NCI-H1930 (cell line): ENCODE measurements around the gene SLC38A8.

Experiments used
- DNase-seq, 2 experiments: peaks; one replicate each; lab custom pipeline; 2025; lab: John Stamatoyannopoulos, UW

SLC38A8 gene

DNA sequence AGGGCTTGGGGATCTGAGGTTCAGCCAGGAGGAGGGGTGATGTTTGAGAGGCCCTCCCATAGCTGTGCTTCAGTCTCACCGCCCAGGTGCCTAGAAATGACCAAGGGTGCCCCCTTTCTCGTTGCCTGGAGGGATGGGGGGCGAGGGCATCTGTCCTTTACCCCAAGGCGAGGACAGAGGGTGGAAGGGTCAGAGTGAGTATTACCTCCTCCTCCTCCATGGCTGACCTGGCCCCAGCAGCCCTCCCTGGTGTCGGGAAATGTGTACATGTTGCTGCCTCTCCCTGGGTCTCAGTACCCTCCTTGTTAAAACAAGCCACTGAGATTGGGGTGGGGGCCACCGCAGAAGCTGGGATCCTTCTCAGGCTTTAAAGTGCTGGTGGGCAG, 72.2 kb downstream of the SLC38A8 start:
- no peak for DNase-seq

DNA sequence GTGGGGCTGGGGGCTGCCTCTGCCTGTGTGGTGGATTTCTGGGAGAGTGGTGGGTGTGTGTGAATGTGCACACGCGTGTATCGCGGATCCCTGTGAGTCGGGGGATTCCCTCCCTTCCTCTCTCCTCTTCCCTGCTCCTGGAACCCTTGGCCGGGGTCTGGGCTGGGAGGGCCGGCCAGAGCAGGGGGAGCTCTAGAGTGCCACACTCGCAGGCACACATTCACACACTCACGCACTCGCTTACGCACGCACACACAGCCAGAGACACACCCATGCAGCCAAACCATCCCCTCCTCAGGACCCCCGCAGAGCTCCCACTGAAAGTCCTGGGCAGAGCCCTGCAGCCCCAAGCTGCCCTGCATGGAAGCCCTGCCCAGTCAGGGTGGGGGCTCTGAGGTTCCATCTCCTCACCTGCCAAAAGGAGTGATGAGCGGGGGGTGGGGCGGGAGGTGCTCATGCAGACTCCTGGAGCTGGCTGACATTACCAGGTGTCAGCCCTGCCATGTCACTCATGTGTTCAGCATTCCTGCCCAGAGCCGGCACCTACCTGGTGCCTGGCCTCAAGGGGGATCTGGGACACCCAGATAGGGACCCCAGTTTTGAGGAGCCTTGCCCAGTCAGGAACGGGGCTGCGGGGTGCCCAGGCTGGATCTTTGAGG, 72.7 kb downstream of the SLC38A8 start:
- DNase-seq: no peak

DNA sequence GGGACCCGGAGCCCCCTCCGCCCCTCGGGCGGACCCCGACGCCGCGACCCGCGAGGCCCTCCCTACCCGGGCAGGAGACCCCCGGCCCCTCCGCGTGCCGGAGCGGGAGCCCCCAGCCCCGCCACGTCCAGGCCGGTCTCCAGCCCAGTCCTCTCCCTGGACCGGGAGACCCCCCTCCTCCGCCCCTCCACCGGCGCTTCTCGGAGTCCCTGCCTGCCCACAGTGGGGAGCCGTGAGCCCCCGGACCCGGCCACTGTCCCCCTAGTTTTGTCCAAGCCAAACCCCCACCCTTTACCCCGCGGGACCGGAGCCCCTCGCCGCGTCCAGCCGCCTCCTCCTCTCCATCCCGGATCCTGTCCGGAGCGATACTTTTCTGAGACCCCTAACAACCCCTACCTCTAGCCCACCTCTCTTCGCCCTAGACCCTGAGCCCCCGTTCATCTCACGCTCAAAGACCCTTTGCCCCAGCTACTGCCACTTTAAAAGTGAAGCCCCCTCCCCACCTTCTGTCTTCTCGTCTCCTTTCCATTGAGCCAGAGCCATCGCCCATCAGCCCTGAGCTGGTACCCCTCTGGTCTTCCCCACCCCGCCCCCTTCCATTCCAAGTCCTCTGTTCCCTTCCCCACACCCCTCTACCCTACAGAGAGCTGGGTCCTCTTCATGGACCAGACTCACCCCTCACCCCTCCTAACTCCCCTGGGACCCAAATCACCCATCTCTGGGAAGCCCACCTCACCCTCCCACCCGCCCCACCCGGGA, 73.5 kb downstream of the SLC38A8 start:
- no peak for DNase-seq

DNA sequence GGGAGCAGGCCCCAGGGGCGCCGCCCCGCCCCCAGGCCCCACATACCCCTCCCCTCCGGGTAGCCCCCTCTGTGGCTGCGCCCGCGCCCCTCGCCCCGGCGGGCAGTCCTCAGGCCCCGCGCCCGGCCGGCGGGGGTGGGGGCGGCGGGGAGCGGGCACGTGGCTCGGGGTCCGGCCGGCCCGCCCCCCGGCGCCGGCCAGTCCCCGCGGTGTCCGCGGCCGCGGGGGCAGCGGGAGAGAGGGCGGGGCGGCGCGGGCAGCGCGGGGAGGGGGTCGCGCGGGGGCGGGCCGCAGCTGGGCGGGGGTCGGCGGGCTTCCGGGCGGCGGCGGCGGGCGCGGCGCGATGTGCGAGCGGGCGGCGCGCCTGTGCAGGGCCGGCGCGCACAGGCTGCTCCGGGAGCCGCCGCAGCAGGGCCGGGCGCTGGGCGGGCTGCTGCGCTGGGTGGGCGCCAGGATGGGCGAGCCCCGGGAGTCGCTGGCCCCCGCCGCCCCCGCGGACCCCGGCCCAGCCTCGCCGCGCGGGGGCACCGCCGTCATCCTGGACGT, 74.2 kb downstream of the SLC38A8 start:
- no peak for DNase-seq

DNA sequence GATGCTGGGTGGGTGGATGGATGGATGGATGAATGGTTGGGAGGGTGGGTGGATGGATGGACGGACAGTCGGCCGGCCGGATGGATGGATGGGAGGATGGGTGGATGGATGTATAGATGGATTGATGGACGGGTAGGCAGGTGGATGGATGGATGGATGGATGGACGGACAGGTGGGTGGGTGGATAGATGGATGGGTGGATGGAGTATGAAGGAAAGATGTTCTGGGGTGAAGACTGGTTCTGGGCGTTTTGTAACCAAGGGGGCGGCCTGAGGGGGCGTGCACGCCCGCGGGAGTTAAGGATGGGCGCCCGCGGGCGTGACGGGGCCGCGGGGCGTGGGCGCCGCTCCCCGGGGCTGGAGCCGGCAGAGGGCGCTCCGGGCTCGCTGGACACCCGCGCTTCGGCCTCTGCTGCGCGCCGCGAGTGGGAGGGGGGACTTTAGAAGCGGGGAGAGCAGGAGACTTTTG, 74.7 kb downstream of the SLC38A8 start, which contains the start of gene NECAB2:
NECAB2 (plus strand) TSS at position 407 of the 468 bp plus-strand sequence. CDS start 405 bp downstream, outside the sequence.
- DNase-seq: peak in 1 of 2 experiments; percentile 2

DNA sequence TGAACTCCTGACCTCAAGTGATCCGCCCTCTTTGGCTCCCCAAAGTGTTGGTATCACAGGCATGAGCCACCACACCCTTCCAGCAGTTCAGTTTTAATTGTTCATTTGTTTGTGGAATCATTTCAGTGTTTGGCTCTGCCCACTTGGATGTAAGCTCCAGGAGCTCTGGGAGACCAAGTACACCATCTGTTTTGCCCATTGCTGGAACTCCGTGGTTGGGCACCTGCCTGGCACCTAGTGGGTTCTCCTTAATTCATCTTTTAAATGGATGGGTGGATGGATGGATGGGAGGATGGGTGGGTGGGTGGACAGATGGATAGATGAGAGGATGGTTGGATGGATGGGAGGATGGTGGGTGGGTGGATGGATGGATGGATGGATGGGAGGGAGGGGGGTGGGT, 75.5 kb downstream of the SLC38A8 start:
- no peak for DNase-seq

DNA sequence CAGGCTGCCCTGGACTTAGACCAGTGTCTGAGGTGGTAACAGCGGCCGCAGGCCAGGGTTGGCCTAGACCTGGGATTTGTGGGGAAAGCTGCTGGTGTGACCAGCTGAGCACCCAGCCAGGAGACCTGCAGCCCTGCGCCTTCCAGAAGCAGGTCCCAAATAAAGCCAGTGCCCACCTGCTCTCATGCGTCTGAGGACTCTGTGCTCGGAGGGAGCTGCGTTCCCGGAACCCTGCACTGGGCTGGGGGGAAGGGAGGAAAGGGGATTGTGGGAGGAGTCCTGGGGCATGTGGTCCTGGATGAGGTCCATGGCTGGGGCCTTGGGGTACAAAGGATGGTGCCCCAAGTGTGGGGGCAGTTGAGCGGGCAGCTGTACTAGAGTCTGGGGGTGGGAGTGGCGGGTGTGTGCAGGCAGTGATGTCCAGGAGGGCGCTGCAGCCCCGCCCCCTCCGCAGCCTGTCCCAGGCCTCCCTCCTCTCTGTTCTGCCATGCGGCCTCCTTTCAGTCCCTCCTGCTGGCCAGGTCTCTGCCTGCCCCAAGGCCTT, 76.4 kb downstream of the SLC38A8 start:
- no peak for DNase-seq

DNA sequence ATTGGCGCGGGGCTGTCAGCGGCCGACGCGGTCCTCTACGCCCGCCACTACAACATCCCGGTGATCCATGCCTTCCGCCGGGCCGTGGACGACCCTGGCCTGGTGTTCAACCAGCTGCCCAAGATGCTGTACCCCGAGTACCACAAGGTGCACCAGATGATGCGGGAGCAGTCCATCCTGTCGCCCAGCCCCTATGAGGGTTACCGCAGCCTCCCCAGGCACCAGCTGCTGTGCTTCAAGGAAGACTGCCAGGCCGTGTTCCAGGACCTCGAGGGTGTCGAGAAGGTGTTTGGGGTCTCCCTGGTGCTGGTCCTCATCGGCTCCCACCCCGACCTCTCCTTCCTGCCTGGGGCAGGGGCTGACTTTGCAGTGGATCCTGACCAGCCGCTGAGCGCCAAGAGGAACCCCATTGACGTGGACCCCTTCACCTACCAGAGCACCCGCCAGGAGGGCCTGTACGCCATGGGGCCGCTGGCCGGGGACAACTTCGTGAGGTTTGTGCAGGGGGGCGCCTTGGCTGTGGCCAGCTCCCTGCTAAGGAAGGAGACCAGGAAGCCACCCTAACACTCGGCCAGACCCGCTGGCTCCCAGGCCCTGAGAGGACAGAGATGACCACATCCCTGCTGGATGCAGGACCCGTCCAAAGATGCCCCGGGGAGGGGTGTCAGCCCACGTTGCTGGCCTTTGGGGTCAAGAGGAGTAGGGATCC, 77.0 kb downstream of the SLC38A8 start:
- DNase-seq: no peak

DNA sequence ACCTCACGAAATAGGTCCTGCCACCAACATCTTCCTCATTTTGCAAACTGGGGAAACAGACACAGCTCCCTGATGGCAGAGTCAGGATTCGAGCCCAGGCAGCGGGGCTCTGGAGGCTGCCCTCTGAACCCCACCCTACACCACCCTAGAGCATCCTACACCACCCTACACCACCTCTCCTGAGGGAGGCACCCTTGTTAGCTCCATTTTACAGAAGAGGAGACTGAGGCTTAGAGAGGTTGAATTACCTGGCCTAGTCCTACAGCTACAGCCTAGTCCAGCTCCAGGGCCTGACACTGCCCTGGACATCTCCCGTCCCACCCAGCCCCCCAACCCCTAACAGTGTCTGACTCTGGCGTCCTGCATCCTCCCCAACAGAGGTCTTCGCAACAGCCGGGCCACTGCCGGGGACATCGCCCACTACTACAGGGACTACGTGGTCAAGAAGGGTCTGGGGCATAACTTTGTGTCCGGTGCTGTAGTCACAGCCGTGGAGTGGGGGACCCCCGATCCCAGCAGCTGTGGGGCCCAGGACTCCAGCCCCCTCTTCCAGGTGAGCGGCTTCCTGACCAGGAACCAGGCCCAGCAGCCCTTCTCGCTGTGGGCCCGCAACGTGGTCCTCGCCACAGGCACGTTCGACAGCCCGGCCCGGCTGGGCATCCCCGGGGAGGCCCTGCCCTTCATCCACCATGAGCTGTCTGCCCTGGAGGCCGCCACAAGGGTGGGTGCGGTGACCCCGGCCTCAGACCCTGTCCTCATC, 77.7 kb downstream of the SLC38A8 start:
- DNase-seq: no peak

DNA sequence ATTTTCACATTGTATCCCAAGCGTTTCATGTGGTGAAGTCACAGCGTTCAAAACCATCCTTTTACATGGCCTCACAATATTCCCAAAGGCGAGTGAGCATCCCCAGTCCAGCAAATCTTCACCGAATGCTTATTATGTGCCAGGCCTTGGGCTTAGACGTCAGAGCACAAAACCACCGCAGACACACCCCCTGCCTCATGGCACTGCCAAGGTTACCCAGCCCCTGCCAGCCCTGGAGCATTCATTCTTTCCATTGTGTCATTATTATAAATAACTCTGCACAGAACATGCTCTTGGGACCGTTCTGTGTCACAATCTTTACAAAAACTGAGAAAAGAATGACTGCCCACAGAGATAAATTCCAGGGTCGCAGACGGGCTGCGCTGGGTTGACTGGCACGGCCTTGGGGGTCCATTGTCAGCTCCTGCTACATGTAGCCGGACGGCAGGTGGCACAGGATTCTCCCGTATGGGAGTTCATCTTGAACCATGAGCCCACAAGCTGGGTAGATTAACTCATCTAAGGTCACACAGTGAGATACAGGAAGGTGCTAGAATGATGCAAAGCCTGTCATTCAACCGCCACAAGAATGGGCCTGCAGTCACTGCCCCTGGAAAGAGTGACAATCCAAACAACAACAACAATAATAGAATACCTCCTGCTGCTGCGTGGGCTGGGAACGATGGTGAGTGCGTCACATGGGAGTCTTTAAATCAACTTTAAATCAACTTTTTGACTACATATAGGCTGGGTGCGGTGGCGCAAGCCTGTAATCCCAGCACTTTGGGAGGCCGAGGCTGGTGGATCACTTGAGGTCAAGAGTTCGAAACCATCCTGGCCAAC, 79.1 kb downstream of the SLC38A8 start:
- no peak for DNase-seq

DNA sequence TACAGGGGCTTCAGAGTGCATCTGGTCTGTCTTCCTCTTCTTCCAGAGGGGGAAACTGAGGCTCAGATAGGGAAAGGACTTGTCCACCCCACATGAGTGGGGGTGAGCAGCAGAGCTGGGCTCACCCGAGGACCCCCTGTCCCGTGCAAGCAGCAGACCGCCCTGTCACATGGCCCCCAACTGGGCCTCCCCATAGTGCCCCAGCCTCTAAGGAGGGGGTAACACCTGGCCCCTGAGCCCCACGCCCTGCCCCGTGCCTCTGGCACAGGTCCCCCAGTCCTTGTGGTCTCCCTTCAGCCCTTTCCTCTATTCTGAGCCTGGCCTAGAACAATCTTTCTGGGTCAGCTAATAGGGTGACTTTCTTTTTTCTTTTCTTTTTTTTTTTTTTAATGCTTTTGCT, 81.0 kb downstream of the SLC38A8 start:
- no peak for DNase-seq

DNA sequence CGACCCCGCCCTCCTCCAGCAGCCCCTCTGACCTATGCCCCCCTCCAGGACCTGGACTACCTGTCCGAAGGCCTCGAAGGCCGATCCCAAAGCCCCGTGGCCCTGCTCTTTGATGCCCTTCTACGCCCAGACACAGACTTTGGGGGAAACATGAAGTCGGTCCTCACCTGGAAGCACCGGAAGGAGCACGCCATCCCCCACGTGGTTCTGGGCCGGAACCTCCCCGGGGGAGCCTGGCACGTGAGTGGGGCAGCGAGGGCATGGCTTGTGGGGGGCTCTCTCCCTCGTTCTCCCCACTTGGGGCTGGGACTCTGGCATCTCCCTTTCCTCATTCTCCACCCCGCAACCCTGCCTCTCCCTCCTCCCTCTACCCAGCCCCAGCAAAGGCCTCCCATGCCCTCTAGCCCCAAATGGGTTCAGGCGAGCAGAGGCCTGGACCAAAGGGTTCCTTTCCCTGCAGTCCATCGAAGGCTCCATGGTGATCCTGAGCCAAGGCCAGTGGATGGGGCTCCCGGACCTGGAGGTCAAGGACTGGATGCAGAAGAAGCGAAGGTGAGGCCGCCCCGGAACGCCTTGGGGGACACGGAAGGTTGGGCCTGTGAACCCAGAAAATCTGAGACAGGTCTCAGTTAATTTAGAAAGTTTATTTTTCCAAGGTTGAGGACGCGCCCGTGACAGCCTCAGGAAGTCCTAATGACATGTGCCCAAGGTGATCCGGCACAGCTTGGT, 81.9 kb downstream of the SLC38A8 start:
- no peak for DNase-seq
